GM12878 (cell line): ENCODE data around the gene CDC6.

Experiments used
- EZH2 ChIP-seq: IDR thresholded peaks from 2 replicates; pipeline ENCODE4 v1.6.1; 2012; ENCODE audit warnings: low read depth, mild to moderate bottlenecking, control low read depth, inconsistent platforms, low read length, borderline replicate concordance; ENCODE audit not compliant: control insufficient read depth
- POLR2AphosphoS5 ChIP-seq: IDR thresholded peaks from 2 replicates; pipeline ENCODE4 v1.6.1; 2011; ENCODE audit warnings: mild to moderate bottlenecking, low read length, inconsistent platforms
- TF ChIP-seq, protein P1 (sequence below), 3 experiments: IDR thresholded peaks in 2 of 3; conservative IDR thresholded peaks in 1 of 3; 2 replicates each; pipeline ENCODE4 v1.5.1; 2011; ENCODE audit warnings: low read depth in 3 of 3, low read length in 3 of 3, mild to moderate bottlenecking in 3 of 3, control low read depth in 2 of 3, moderate library complexity in 2 of 3, inconsistent platforms in 1 of 3, mixed read lengths in 1 of 3; ENCODE audit not compliant: control insufficient read depth in 2 of 3, insufficient read depth in 1 of 3; ENCODE audit errors: extremely low read depth in 1 of 3

DNA sequence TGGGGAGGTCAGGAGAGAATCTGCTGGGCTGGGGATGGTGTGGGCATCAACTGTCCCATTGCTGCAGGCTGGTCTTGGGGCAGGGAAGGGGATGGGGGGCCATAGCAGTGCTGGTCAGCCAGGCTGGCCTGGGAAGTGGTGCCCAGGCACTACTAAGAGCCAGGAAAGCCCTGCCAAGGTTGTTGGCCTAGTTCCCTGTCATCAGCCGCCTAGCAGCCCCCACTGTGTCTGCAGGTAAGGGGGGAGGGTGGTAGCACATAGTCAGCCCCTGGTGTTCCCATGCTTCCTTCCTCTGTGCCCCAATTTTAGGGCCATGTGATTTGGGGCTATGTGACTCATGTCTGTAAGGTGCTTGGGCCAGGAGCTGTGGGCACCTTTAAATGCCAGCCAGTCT lies 59.1 kb downstream of the CDC6 start:
- TF ChIP-seq EZH2 (no peak), POLR2AphosphoS5 (no peak)
- TF ChIP-seq, protein P1, sequence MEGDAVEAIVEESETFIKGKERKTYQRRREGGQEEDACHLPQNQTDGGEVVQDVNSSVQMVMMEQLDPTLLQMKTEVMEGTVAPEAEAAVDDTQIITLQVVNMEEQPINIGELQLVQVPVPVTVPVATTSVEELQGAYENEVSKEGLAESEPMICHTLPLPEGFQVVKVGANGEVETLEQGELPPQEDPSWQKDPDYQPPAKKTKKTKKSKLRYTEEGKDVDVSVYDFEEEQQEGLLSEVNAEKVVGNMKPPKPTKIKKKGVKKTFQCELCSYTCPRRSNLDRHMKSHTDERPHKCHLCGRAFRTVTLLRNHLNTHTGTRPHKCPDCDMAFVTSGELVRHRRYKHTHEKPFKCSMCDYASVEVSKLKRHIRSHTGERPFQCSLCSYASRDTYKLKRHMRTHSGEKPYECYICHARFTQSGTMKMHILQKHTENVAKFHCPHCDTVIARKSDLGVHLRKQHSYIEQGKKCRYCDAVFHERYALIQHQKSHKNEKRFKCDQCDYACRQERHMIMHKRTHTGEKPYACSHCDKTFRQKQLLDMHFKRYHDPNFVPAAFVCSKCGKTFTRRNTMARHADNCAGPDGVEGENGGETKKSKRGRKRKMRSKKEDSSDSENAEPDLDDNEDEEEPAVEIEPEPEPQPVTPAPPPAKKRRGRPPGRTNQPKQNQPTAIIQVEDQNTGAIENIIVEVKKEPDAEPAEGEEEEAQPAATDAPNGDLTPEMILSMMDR (IDR thresholded peaks at IDR 0.05 in 2 of 3, conservative IDR thresholded peaks at IDR 0.05 in 1 of 3; ENCODE audit: control insufficient read depth in 2 of 3, extremely low read depth in 1 of 3, insufficient read depth in 1 of 3, low read depth in 3 of 3, low read length in 3 of 3): no peak
